ENCODE measurements around the gene ABLIM3. TPM values are rescaled to one million over a fixed set of nuclear protein-coding genes. Genes with fewer than 3 reads are reported as not detected.

The ABLIM3 gene
- total and polyA plus RNA-seq, 9 of the 15 experiments (the other 6 are each of a cell fraction or from before 2014, with no cell fraction given) = 0.03 to 0.38 (median 0.11) TPM

DNA sequence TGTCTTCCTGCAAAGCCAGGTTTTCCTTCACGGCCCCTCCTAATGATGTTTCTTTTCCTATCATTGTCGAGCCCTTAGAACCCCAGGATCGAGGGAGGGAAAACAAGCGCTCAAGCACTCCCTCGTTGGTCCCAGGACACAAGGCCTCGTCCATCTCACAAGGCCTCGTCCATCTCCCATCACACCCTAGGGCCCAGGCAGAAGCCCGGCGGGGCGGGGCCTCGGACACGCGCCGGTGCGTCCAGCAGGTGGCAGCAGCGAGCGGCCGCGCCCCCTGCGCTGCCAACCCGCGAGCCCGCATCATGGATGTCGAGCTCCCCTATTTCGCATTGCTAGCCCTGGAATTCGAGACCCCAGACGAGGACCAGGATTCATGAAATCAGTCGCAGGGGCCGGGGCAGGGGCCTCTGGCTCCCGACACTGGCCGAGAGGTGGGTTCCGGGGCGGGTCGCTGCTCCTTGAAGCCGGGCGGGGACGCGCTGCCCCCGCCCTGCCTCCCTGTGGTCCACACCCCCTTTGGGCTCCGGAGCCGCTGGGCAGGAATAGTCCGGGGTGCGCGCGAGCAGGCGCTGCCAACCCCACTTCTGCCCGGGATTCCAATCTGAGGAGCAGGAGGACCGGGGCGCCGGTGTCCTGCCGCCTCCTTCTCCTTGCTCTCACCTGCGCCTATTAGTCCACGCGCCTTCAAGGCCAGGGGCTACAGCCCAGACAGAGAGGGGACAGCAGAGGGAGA is at the start of gene ABLIM3 (continued):
- TF ChIP-seq ID3 (CRISPR knock-in tag; IDR thresholded peaks at IDR 0.05) = no peak
- 0 out of 2 replicates have a peak, but pooled peaks have one; percentile 44 for TF ChIP-seq ID3 (tag; IDR thresholded peaks at IDR 0.05)
- peak; percentile 73 to 84 for TF ChIP-seq MAZ (CRISPR knock-in tag; conservative IDR thresholded peaks at IDR 0.05 in 1 of 2, IDR thresholded peaks at IDR 0.05 in 1 of 2)
- no peak for TF ChIP-seq SOX6 (IDR thresholded peaks at IDR 0.05)
- TF ChIP-seq SIRT6 (IDR thresholded peaks at IDR 0.05; ENCODE audit: low read depth, low read length) = no peak
- TF ChIP-seq RAD21 (CRISPR knock-in tag; conservative IDR thresholded peaks at IDR 0.05 in 1 of 2, IDR thresholded peaks at IDR 0.05 in 1 of 2) = peak; percentile 83 to 85
- 0 out of 2 replicates have a peak, but pooled peaks have one; percentile 40 for TF ChIP-seq HNRNPL (IDR thresholded peaks at IDR 0.05; ENCODE audit: low read depth, low read length)
- TF ChIP-seq RCOR1 (IDR thresholded peaks at IDR 0.05; ENCODE audit: borderline replicate concordance in 1 of 2, low read depth in 2 of 2, low read length in 2 of 2) = peak in 1 of 2 experiments; percentile 75; a peak in 1 of 4 replicates
- TF ChIP-seq ZNF197 (CRISPR knock-in tag; IDR thresholded peaks at IDR 0.05; ENCODE audit: low read depth) = peak; percentile 87; the same call in 1 of the 2 replicates
- no peak for TF ChIP-seq BRF1 (IDR thresholded peaks at IDR 0.05; ENCODE audit: borderline replicate concordance, extremely low read depth, insufficient read length)
- TF ChIP-seq ZFP30 (CRISPR knock-in tag; IDR thresholded peaks at IDR 0.05; ENCODE audit: borderline replicate concordance) = no peak
- peak; percentile 87 to 88 for TF ChIP-seq E2F6 (IDR thresholded peaks at IDR 0.05; ENCODE audit: borderline replicate concordance in 1 of 2, extremely low read depth in 1 of 2, insufficient read depth in 1 of 2, insufficient read length in 1 of 2, low read depth in 1 of 2, low read length in 1 of 2, poor library complexity in 1 of 2, severe bottlenecking in 1 of 2)
- no peak for TF ChIP-seq BDP1 (IDR thresholded peaks at IDR 0.05; ENCODE audit: insufficient read depth, insufficient read length)
- no peak for TF ChIP-seq ETV6 (IDR thresholded peaks at IDR 0.05; ENCODE audit: borderline replicate concordance in 1 of 2, low read depth in 2 of 2, low read length in 1 of 2)
- no peak for TF ChIP-seq ETV6 (CRISPR knock-in tag; IDR thresholded peaks at IDR 0.05; ENCODE audit: borderline replicate concordance)
- TF ChIP-seq ARID1B (IDR thresholded peaks at IDR 0.05) = no peak
- TF ChIP-seq ATF3 (IDR thresholded peaks at IDR 0.05) = no peak
- TF ChIP-seq ATF3 (CRISPR knock-in tag; conservative IDR thresholded peaks at IDR 0.05) = 0 out of 2 replicates have a peak, but pooled peaks have one; percentile 42
- 0 out of 2 replicates have a peak, but pooled peaks have one; percentile 35 for TF ChIP-seq ZBTB17 (CRISPR knock-in tag; IDR thresholded peaks at IDR 0.05)
- TF ChIP-seq ZNF507 (tag; conservative IDR thresholded peaks at IDR 0.05) = no peak
- peak; percentile 81; the same call in 1 of the 2 replicates for TF ChIP-seq KLF13 (tag; IDR thresholded peaks at IDR 0.05; ENCODE audit: borderline replicate concordance, low read depth)
- TF ChIP-seq CBX3 (IDR thresholded peaks at IDR 0.05; ENCODE audit: borderline replicate concordance in 1 of 2, low read length in 2 of 2) = 0 out of 3 replicates have a peak, but pooled peaks of 1 of the 2 experiments have one; percentile 15

Measured in K562 (cell line).